ENCODE measurements around the gene LRMDA. TPM values are rescaled to one million over a fixed set of nuclear protein-coding genes. Genes with fewer than 3 reads are reported as not detected.

The LRMDA gene
- total and polyA plus RNA-seq, 2 of the 13 experiments (the other 11 are each of a cell fraction or from before 2014, with no cell fraction given), result 13.4 to 22.0 TPM

GRCh38 chr10:76036962-76037361 lies 605.5 kb downstream of the LRMDA start (continued):
- no peak for TF ChIP-seq KLF12 (CRISPR knock-in tag; IDR thresholded peaks at IDR 0.05; ENCODE audit: borderline replicate concordance)
- TF ChIP-seq ZNF687 (CRISPR knock-in tag; IDR thresholded peaks at IDR 0.05), result no peak
- TF ChIP-seq ZNF329 (CRISPR knock-in tag; IDR thresholded peaks at IDR 0.05; ENCODE audit: low read depth), result no peak
- TF ChIP-seq EP300 (IDR thresholded peaks at IDR 0.05; ENCODE audit: low read depth in 2 of 2, low read length in 2 of 2), result peak in 1 of 2 experiments; percentile 52; a peak in 1 of 4 replicates
- no peak for TF ChIP-seq EP300 (CRISPR knock-in tag; IDR thresholded peaks at IDR 0.05; ENCODE audit: borderline replicate concordance)
- TF ChIP-seq SAP130 (CRISPR knock-in tag; IDR thresholded peaks at IDR 0.05; ENCODE audit: low read depth), result 0 out of 2 replicates have a peak, but pooled peaks have one; percentile 16
- TF ChIP-seq KLF11 (CRISPR knock-in tag; IDR thresholded peaks at IDR 0.05), result no peak
- TF ChIP-seq MIER2 (CRISPR knock-in tag; IDR thresholded peaks at IDR 0.05), result no peak
- TF ChIP-seq HMG20A (CRISPR knock-in tag; IDR thresholded peaks at IDR 0.05; ENCODE audit: borderline replicate concordance), result peak; percentile 68; the same call in 1 of the 2 replicates
- 0 out of 2 replicates have a peak, but pooled peaks have one; percentile 63 for TF ChIP-seq ZBTB34 (CRISPR knock-in tag; IDR thresholded peaks at IDR 0.05)
- TF ChIP-seq CSRNP1 (CRISPR knock-in tag; IDR thresholded peaks at IDR 0.05), result no peak
- no peak for TF ChIP-seq ZNF232 (CRISPR knock-in tag; IDR thresholded peaks at IDR 0.05; ENCODE audit: borderline replicate concordance)
- no peak for TF ChIP-seq MEF2D (CRISPR knock-in tag; IDR thresholded peaks at IDR 0.05)
- peak; percentile 68 for TF ChIP-seq CEBPB (IDR thresholded peaks at IDR 0.05; ENCODE audit: borderline replicate concordance, low read depth, low read length)
- TF ChIP-seq CREB3 (CRISPR knock-in tag; IDR thresholded peaks at IDR 0.05), result no peak
- TF ChIP-seq HNRNPUL1 (IDR thresholded peaks at IDR 0.05; ENCODE audit: low read depth, low read length), result no peak
- TF ChIP-seq FOSL2 (CRISPR knock-in tag; IDR thresholded peaks at IDR 0.05), result peak; percentile 94
- TF ChIP-seq TBX2 (CRISPR knock-in tag; IDR thresholded peaks at IDR 0.05; ENCODE audit: borderline replicate concordance), result no peak
- no peak for TF ChIP-seq ZMYM4 (CRISPR knock-in tag; IDR thresholded peaks at IDR 0.05)
- 0 out of 2 replicates have a peak, but pooled peaks have one; percentile 18 for TF ChIP-seq ZNF790 (CRISPR knock-in tag; IDR thresholded peaks at IDR 0.05; ENCODE audit: borderline replicate concordance)
- TF ChIP-seq ZNF124 (CRISPR knock-in tag; IDR thresholded peaks at IDR 0.05), result no peak
- no peak for TF ChIP-seq FOXP1 (IDR thresholded peaks at IDR 0.05)
- peak; percentile 46 for TF ChIP-seq FOXP1 (CRISPR knock-in tag; IDR thresholded peaks at IDR 0.05)
- TF ChIP-seq MBNL3 (CRISPR knock-in tag; conservative IDR thresholded peaks at IDR 0.05), result no peak
- no peak for TF ChIP-seq ZNF20 (CRISPR knock-in tag; IDR thresholded peaks at IDR 0.05)
- TF ChIP-seq CEBPG (CRISPR knock-in tag; IDR thresholded peaks at IDR 0.05), result peak; percentile 62; the same call in 1 of the 2 replicates

Data from HepG2 (cell line).